Right lobe of liver (tissue), 4 donors: ENCODE results near the gene PDE6H.

Source experiments
- CTCF ChIP-seq, 4 donors: fragments of 200-600 bp in 3 of 4; fragments of 450-650 bp in 1 of 4; IDR thresholded peaks; one replicate each; pipeline versions ENCODE4 v1.5.1 to v1.8.0; 2016 to 2022; ENCODE audit warnings: antibody characterized with exemption in 4 of 4, mild to moderate bottlenecking in 2 of 4
- POLR2A ChIP-seq: fragments of 450-650 bp; IDR thresholded peaks from one replicate; pipeline ENCODE4 v1.6.1; 2017; ENCODE audit warnings: antibody characterized with exemption, mild to moderate bottlenecking
- donor health status: DM: no; HTN: no; CAD: no.
- donor health status: DM: no; HTN: no; CAD: no.
- donor health status: DM: no; HTN: yes; CAD: no.

GRCh38 chr12:14941369-14941768 lies 31.5 kb upstream of the PDE6H start:
- TF ChIP-seq CTCF (IDR thresholded peaks at IDR 0.05) (no peak), POLR2A (no peak)
